Erythroblast (primary cell): ENCODE data around the gene OR13J1.

Source experiments
- GATA1 ChIP-seq: IDR thresholded peaks from 2 replicates; pipeline ENCODE4 v1.6.1; 2011; ENCODE audit warnings: low read depth, mild to moderate bottlenecking, control low read depth, low read length, moderate library complexity
- POLR2A ChIP-seq: IDR thresholded peaks from 2 replicates; pipeline ENCODE4 v1.6.1; 2011; ENCODE audit warnings: mild to moderate bottlenecking, low read length

DNA sequence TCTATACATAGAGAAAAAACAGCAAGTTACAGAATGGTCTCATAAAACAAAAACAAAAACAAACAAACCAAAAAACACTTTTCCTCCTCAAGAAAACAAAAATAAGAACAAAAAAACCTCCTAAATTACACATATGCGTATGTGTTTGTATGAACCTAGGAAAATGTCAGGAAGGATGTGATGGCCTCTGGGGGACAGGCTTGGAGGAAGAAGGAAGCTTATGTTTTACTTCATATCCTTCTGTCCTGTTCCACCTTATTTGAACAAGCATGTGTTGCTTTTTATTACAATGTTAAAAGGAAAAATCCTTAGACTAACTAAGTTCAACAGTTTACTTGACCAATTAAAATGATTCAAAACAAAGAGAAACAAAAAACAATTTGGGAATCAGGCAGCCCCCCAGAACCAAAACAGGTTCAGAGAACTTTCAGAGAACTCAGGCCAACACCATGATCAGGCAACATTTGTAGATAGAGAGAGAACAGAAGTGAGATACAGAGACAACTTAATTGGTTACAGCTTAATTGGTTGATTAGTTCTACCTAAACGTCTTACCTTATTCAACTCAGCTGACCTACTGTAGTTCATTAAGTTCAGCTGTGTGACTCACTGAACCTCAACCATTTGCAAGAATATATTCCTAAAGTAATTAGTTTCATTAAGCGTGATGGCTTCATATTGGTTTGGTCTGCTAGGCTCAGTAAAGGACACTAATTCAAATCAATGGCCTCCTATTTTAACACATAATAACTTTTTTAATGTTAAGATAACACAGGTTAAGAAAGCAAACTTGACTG, 49.2 kb upstream of the OR13J1 start:
- TF ChIP-seq POLR2A = no peak
- TF ChIP-seq GATA1 = no peak
